OCI-LY3 (cell line): Measurements from ENCODE around the gene SRSF3.

Experiments used
- EZH2phosphoT487 ChIP-seq: fragments of 200-600 bp; shearing (Covaris generic); IDR thresholded peaks from 2 replicates; pipeline ENCODE4 v1.6.1; 2018; ENCODE audit warnings: antibody characterized with exemption, mixed run types, low read depth
- TF ChIP-seq, protein P1 (sequence below): fragments of 200-600, 300-600 bp; sonication (generic); IDR thresholded peaks from 2 replicates; pipeline ENCODE4 v1.5.1; 2014; ENCODE audit warnings: antibody characterized with exemption, low read length, low read depth

DNA sequence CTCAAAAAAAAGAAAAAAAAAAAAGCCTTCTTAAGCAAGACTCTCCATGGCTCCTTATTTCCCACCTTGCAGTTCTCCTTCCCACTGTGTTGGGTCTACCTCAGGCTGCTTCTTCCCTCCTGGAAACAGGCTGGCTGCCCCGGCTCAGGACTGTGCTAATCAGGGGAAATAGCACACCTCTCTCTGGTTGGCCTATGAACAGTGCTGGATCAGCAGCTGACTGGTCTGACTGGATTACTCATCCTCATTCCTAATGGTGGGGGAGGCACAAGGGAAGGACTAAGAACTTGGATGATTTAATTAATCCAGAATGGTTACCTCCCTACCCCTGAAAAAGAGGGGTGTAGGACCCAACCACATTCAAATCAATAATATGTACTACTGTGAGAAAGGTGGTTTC lies 3.9 kb upstream of the SRSF3 start:
- TF ChIP-seq, protein P1, sequence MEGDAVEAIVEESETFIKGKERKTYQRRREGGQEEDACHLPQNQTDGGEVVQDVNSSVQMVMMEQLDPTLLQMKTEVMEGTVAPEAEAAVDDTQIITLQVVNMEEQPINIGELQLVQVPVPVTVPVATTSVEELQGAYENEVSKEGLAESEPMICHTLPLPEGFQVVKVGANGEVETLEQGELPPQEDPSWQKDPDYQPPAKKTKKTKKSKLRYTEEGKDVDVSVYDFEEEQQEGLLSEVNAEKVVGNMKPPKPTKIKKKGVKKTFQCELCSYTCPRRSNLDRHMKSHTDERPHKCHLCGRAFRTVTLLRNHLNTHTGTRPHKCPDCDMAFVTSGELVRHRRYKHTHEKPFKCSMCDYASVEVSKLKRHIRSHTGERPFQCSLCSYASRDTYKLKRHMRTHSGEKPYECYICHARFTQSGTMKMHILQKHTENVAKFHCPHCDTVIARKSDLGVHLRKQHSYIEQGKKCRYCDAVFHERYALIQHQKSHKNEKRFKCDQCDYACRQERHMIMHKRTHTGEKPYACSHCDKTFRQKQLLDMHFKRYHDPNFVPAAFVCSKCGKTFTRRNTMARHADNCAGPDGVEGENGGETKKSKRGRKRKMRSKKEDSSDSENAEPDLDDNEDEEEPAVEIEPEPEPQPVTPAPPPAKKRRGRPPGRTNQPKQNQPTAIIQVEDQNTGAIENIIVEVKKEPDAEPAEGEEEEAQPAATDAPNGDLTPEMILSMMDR = no peak
- no peak for TF ChIP-seq EZH2phosphoT487
